Measurements from ENCODE around the gene PDIK1L.

PDIK1L gene

GRCh38 chr1:26142159-26142558 is 30.5 kb downstream of the PDIK1L start:
- no peak for DNase-seq (ENCODE audit: extremely low read depth, insufficient read length)
- H3K27me3 ChIP-seq (replicated peaks; ENCODE audit: control insufficient read depth, insufficient read depth, low read length), result no peaks in the 10 kb centered on the region
- H3K36me3 ChIP-seq (ENCODE audit: control insufficient read depth, insufficient read depth, low read length), result no peaks in the 10 kb centered on the region
- no peak for TF ChIP-seq CTCF (IDR thresholded peaks at IDR 0.05; ENCODE audit: insufficient read depth, low read length, poor library complexity, severe bottlenecking)
- no peak overlapping the region for H3K4me3 ChIP-seq (replicated peaks; ENCODE audit: low read depth, low read length)

- peak; percentile 74 for TF ChIP-seq CTCF (IDR thresholded peaks at IDR 0.05; ENCODE audit: insufficient read depth, low read length, poor library complexity, severe bottlenecking)
- no peak overlapping the region for H3K4me3 ChIP-seq (replicated peaks; ENCODE audit: low read depth, low read length)
- DNase-seq (ENCODE audit: extremely low read depth, insufficient read length), result peak; percentile 51
- H3K27me3 ChIP-seq (replicated peaks; ENCODE audit: control insufficient read depth, insufficient read depth, low read length), result no peaks in the 10 kb centered on the region; the same call in 1 of the 2 replicates
- no peaks in the 10 kb centered on the region for H3K36me3 ChIP-seq (ENCODE audit: control insufficient read depth, insufficient read depth, low read length)
Measured at GRCh38 chr1:26145041-26145959, 33.7 kb downstream of the PDIK1L start.

GRCh38 chr1:26145960-26146294 is 34.3 kb downstream of the PDIK1L start:
- Histone ChIP-seq H3K27me3 (replicated peaks; ENCODE audit: control insufficient read depth, insufficient read depth, low read length) (no peaks in the 10 kb centered on the region; the same call in 1 of the 2 replicates), H3K4me3 (replicated peaks; ENCODE audit: low read depth, low read length) (no peak overlapping the region), H3K36me3 (ENCODE audit: control insufficient read depth, insufficient read depth, low read length) (no peaks in the 10 kb centered on the region)
- DNase-seq (ENCODE audit: extremely low read depth, insufficient read length), result no peak
- no peak for TF ChIP-seq CTCF (IDR thresholded peaks at IDR 0.05; ENCODE audit: insufficient read depth, low read length, poor library complexity, severe bottlenecking)

- no peak for TF ChIP-seq CTCF (IDR thresholded peaks at IDR 0.05; ENCODE audit: insufficient read depth, low read length, poor library complexity, severe bottlenecking)
- peaks cover 3% of the 10 kb centered on the region; the same call in 1 of the 2 replicates for H3K27me3 ChIP-seq (replicated peaks; ENCODE audit: control insufficient read depth, insufficient read depth, low read length)
- no peak for DNase-seq (ENCODE audit: extremely low read depth, insufficient read length)
- no peaks in the 10 kb centered on the region for H3K36me3 ChIP-seq (ENCODE audit: control insufficient read depth, insufficient read depth, low read length)
- H3K4me3 ChIP-seq (replicated peaks; ENCODE audit: low read depth, low read length), result no peak overlapping the region
Measured at GRCh38 chr1:26148887-26149286, 37.3 kb downstream of the PDIK1L start.

- Histone ChIP-seq H3K36me3 (ENCODE audit: control insufficient read depth, insufficient read depth, low read length) (no peaks in the 10 kb centered on the region), H3K27me3 (replicated peaks; ENCODE audit: control insufficient read depth, insufficient read depth, low read length) (peaks cover 9% of the 10 kb centered on the region), H3K4me3 (replicated peaks; ENCODE audit: low read depth, low read length) (no peak overlapping the region)
- DNase-seq (ENCODE audit: extremely low read depth, insufficient read length), result no peak
- TF ChIP-seq CTCF (IDR thresholded peaks at IDR 0.05; ENCODE audit: insufficient read depth, low read length, poor library complexity, severe bottlenecking), result no peak
Measured at GRCh38 chr1:26153966-26154532, 42.4 kb downstream of the PDIK1L start.

All from GM06990 (cell line).